Pancreas (tissue), 10 donors: ENCODE data around the gene B4GALT2. TPM values are rescaled to one million over a fixed set of nuclear protein-coding genes. Genes with fewer than 3 reads are reported as not detected.

Source experiments
- ATAC-seq, 4 donors: fragments of 200-7000 bp; cut with Tn5 transposase; one replicate each; pipeline versions ENCODE4 v1.8.0 to v1.9.1; 2020; ENCODE audit warnings: mild to moderate bottlenecking in 4 of 4, moderate library complexity in 4 of 4
- DNase-seq, 6 donors: peaks; one replicate each; pipeline ENCODE4 v3.0.0-alpha.2; 2020
- FAIRE-seq: peaks from 2 replicates; lab custom pipeline; 2012; peaks lifted over from hg19 to GRCh38; lab: Jason Lieb, UNC
- H3K27ac ChIP-seq, 4 donors: fragments of 200-600 bp; sonication (generic); 1 replicate in 3 of 4; 2 replicates in 1 of 4; pipeline versions ENCODE4 v1.5.0 to v1.8.0; 2020
- H3K27me3 ChIP-seq, 4 donors: fragments of 200-600 bp; one replicate each; pipeline ENCODE4 v1.8.0; 2021
- H3K36me3 ChIP-seq, 3 donors: fragments of 200-600 bp; sonication (generic) in 1 of 3; one replicate each; pipeline versions ENCODE4 v1.5.0 to v1.8.0; 2020 to 2021
- H3K4me1 ChIP-seq, 3 donors: fragments of 200-600 bp; one replicate each; pipeline ENCODE4 v1.8.0; 2021
- H3K4me3 ChIP-seq, 4 donors: fragments of 200-600 bp; sonication (generic) in 2 of 4; one replicate each; pipeline versions ENCODE4 v1.5.0 to v1.8.0; 2020 to 2021
- H3K9me3 ChIP-seq, 4 donors: fragments of 200-600 bp; one replicate each; pipeline ENCODE4 v1.8.0; 2021
- WGBS, 2 donors: extraction: QIAGEN DNeasy Blood & Tissue Kit; methylation state at CpG; one replicate each; pipeline ENCODE4 v1.1.7; 2013; 5-methylcytosine and 5-hydroxymethylcytosine counted together
- intact Hi-C, 3 donors: fragments of 100-400 bp; cut with DNase I; formaldehyde crosslinking; loops; one replicate each; pipeline versions ENCODE4 v1.11.1 to v1.14.2; 2022
- polyA plus RNA-seq, 2 donors: library from polyadenylated mRNA; stranded (reverse); fragments of 200-250 nt; gene quantifications; one replicate each; pipeline ENCODE4 v1.2.3, GENCODE V29; 2013
- total RNA-seq, 6 donors: library from RNA; stranded (reverse); fragmentation: NEBNext Ultra II Directional in 4 of 6; extraction: Animal tissue kit (Norgen Biotek cat#: 25700) in 4 of 6; gene quantifications; one replicate each; pipeline versions ENCODE4 v1.2.1 to v1.2.4, GENCODE V29; 2021 to 2023
- TF ChIP-seq, protein P1 (sequence below), 4 donors: fragments of 200-600 bp; sonication (generic) in 3 of 4; IDR thresholded peaks; one replicate each; pipeline versions ENCODE4 v1.5.0 to v1.8.0; 2021; ENCODE audit warnings: antibody characterized with exemption in 4 of 4
- donor health status: healthy with polysubstance abuse.
- donor health status: DM: no; HTN: no; CAD: no; lungs with moderate emphysema.
- donor health status: DM: no; HTN: no; CAD: no.
- donor health status: control.
- donor health status: control.
- donor health status: Bipolar disorder and iron deficiency.
- donor health status: DM: yes; HTN: yes; CAD: no.
- donor health status: DM: no; HTN: no; CAD: no.
- donor health status: DM: no; HTN: no; CAD: no.
- donor health status: DM: yes; HTN: yes; CAD: no.

Gene B4GALT2
- total and polyA plus RNA-seq, 8 donors = 16.7 to 36.7 (median 27.6) TPM

DNA sequence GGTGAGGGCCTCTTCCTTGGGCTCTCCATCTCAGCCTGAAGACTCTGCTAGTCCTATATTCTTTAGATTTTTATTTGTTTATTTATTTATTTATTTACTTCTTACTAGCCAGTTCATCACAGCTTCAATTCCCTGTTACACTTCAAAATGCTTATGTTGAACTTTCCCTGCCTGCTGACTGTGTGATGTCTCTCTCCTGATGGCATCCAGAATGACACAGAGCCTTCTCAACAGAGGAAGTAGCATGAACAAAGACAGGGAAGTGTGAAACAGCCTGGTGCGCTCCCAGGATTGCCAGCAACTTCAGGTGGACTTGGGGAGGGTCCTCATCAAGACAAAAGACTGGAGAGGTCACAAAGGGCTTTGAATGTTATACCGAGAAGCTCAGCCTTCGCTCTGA is 36.6 kb upstream of the B4GALT2 start:
- Histone ChIP-seq H3K27me3 (no peaks in the 10 kb centered on the region), H3K36me3 (no peaks in the 10 kb centered on the region), H3K4me1 (peaks cover 4 to 16% (median 11%) of the 10 kb centered on the region in 3 donors), H3K27ac (no peak overlapping the region), H3K4me3 (no peak overlapping the region), H3K9me3 (no peaks in the 10 kb centered on the region)
- 92 to 93% methylated on average over 3 of the region's 3 CpGs for WGBS, 2 donors
- DNase-seq (no peak), FAIRE-seq (no peak), ATAC-seq (no peak)
- intact Hi-C loops = no loop called here
- TF ChIP-seq, protein P1, sequence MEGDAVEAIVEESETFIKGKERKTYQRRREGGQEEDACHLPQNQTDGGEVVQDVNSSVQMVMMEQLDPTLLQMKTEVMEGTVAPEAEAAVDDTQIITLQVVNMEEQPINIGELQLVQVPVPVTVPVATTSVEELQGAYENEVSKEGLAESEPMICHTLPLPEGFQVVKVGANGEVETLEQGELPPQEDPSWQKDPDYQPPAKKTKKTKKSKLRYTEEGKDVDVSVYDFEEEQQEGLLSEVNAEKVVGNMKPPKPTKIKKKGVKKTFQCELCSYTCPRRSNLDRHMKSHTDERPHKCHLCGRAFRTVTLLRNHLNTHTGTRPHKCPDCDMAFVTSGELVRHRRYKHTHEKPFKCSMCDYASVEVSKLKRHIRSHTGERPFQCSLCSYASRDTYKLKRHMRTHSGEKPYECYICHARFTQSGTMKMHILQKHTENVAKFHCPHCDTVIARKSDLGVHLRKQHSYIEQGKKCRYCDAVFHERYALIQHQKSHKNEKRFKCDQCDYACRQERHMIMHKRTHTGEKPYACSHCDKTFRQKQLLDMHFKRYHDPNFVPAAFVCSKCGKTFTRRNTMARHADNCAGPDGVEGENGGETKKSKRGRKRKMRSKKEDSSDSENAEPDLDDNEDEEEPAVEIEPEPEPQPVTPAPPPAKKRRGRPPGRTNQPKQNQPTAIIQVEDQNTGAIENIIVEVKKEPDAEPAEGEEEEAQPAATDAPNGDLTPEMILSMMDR (IDR thresholded peaks at IDR 0.05) = no peak

DNA sequence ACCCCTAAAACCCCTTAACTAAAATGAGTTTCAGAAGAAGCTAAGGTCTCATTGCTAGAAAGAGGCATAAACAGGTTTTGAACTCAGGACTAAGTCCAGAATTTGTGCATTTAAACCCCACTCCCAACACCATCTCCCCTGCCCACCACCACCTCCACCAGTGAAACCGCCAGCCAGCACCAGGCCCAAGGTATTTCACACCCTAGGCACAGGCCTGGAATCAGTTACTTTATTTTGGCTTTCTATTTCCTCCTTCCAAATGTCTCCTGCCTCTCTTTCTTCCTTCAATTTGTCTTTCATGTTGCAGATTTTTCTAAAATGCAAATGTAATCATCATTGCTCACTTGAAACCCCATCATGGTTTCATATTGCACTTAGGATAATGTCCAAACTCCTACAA is 34.1 kb upstream of the B4GALT2 start:
- H3K4me3 ChIP-seq = no peak overlapping the region
- no peak for ATAC-seq
- H3K9me3 ChIP-seq = no peaks in the 10 kb centered on the region
- H3K4me1 ChIP-seq = peaks cover 8 to 28% (median 18%) of the 10 kb centered on the region in 3 donors
- FAIRE-seq = no peak
- TF ChIP-seq, protein P1 (IDR thresholded peaks at IDR 0.05) = no peak
- 95 to 98% methylated on average over 1 of the region's 1 CpG for WGBS, 2 donors
- H3K36me3 ChIP-seq = no peaks in the 10 kb centered on the region
- H3K27me3 ChIP-seq = no peaks in the 10 kb centered on the region
- no peak for DNase-seq
- H3K27ac ChIP-seq = no peak overlapping the region
- intact Hi-C loops = no loop called here

DNA sequence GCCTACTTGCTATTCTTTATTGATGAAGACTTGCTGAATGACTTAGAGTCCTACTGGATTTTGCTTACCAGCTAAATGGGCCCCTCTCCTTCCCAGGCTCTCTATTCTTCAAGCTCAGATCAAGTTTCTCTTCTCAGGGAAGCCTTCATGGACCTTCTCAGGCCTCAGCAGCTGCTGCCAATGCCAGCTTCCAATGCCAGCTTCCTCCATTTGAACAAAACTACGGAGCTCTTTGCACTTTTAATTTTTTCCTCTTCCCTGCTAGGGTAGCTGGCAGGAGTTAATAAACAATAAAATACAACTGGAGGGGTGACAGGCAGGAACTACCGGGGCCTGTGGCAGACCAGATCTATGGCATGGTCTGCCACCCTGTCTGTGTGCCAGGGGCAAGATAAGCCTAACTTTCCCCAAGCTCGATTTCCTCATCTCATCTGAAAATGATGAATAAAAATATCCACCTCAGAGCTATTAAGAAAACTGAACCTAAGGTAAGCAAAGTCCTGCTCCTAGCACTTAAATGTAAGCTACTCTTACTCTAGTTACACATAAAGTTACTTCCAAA is 33.3 kb upstream of the B4GALT2 start:
- H3K4me3 ChIP-seq = peak overlapping the region; percentile 55 to 81 (median 72)
- H3K27me3 ChIP-seq = no peaks in the 10 kb centered on the region
- no peak for DNase-seq
- no peak for FAIRE-seq
- no peaks in the 10 kb centered on the region for H3K9me3 ChIP-seq
- WGBS, 2 donors = 0 to 1% methylated on average over 3 of the region's 3 CpGs
- intact Hi-C loops = no loop called here
- H3K4me1 ChIP-seq = peaks cover 8 to 28% (median 18%) of the 10 kb centered on the region in 3 donors
- H3K36me3 ChIP-seq = no peaks in the 10 kb centered on the region
- TF ChIP-seq, protein P1 (IDR thresholded peaks at IDR 0.05) = no peak
- H3K27ac ChIP-seq = peak overlapping the region; percentile 93 to 100 (median 96)
- ATAC-seq = peak; percentile 12 to 27 (median 20)

DNA sequence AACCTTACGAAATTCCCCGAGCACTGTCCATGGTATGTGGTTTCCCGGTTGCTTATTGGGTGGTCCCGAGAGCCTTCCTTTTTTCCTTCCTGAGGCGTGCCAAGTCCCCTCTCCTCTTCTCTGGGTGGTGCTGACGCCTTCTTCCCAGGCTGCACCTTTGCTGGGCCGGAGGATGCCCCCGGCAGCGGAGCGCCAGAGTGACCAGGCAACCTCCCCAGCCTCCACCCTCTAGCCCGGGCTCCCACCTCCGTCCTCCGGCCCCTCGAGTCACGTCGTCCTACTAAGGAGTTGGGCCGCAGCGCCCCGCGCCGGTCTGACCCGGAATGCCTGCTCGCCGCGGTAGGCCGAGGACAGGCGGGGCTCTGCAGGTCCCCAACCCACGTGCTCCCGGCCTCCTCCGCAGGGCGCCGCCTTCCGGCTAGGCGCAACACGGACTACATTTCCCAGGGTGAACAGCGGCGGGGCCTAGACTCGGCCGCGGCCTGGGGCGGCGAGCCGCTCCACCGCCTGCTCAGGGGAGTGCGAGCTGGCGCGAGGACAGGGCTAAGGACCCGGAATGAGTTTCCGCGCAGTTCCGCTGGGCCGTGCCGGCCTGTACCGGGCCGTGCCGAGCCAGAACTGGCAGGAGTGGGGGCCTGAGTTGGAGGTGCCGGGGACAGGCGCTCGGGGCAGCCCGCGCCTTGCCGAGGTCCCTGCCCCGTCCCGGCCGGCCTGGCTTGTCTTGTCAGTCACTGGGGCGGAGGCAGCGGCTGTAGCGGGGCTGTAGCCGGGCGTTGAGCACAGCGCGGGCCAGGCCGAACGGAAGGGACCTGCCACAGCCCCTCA is 32.6 kb upstream of the B4GALT2 start, which contains the start of gene IPO13:
Gene IPO13 (plus strand): TSS at position 715 of the 825 bp plus-strand sequence. CDS start 651 bp downstream, outside the sequence.
- Histone ChIP-seq H3K27ac (peak within 1 kb of the TSS; percentile 93 to 100 (median 96)), H3K4me3 (peak within 1 kb of the TSS; percentile 55 to 81 (median 72)), H3K4me1 (peaks cover 8 to 28% (median 18%) of the 10 kb centered on the region in 3 donors), H3K36me3 (no peaks in the 10 kb centered on the region), H3K9me3 (no peaks in the 10 kb centered on the region), H3K27me3 (no peaks in the 10 kb centered on the region)
- intact Hi-C loops = no loop called here
- FAIRE-seq (no peak), DNase-seq (peak; percentile 94 to 98 (median 95)), ATAC-seq (peak; percentile 96 to 99 (median 98))
- 0% methylated on average over 67 to 74 of the region's 74 CpGs for WGBS, 2 donors
- TF ChIP-seq, protein P1 (IDR thresholded peaks at IDR 0.05) = peak; percentile 48 to 51 (median 50)
